Progenitor cell of endocrine pancreas (in vitro differentiated cells): ENCODE data around the gene NRIP1. TPM values are rescaled to one million over a fixed set of nuclear protein-coding genes. Genes with fewer than 3 reads are reported as not detected.

Source experiments
- DNase-seq: peaks from one replicate; pipeline ENCODE4 v3.0.0; 2021; ENCODE audit warnings: low spot score; ENCODE audit not compliant: unreplicated experiment
- H3K27ac Mint-ChIP-seq: 2 replicates; pipeline ENCODE4 v1.8.0; 2021; ENCODE audit warnings: mild to moderate bottlenecking, moderate library complexity, mixed read lengths
- H3K27me3 Mint-ChIP-seq: 2 replicates; pipeline ENCODE4 v1.8.0; 2021; ENCODE audit warnings: mixed read lengths
- H3K36me3 Mint-ChIP-seq: 2 replicates; pipeline ENCODE4 v1.8.0; 2022; ENCODE audit warnings: mixed read lengths; ENCODE audit not compliant: insufficient read depth
- H3K4me1 Mint-ChIP-seq: 2 replicates; pipeline ENCODE4 v1.8.0; 2021; ENCODE audit warnings: low read depth, mixed read lengths
- H3K4me3 Mint-ChIP-seq: 2 replicates; pipeline ENCODE4 v1.8.0; 2021; ENCODE audit warnings: low read depth, mild to moderate bottlenecking, moderate library complexity, mixed read lengths
- H3K9me3 Mint-ChIP-seq: 2 replicates; pipeline ENCODE4 v1.8.0; 2021; ENCODE audit warnings: low read depth, mixed read lengths
- total RNA-seq: library from RNA; stranded (reverse); gene quantifications from 2 replicates; pipeline ENCODE4 v1.2.1, GENCODE V29; 2021
- TF ChIP-seq, protein P1 (sequence below): fragments of 200-600 bp; sonication (generic); IDR thresholded peaks from one replicate; pipeline ENCODE4 v1.5.0; 2021; ENCODE audit warnings: antibody characterized with exemption, mild to moderate bottlenecking; ENCODE audit not compliant: unreplicated experiment

Gene NRIP1
- total RNA-seq, 1 donor from 2014 or later, result 69.4 TPM

DNA sequence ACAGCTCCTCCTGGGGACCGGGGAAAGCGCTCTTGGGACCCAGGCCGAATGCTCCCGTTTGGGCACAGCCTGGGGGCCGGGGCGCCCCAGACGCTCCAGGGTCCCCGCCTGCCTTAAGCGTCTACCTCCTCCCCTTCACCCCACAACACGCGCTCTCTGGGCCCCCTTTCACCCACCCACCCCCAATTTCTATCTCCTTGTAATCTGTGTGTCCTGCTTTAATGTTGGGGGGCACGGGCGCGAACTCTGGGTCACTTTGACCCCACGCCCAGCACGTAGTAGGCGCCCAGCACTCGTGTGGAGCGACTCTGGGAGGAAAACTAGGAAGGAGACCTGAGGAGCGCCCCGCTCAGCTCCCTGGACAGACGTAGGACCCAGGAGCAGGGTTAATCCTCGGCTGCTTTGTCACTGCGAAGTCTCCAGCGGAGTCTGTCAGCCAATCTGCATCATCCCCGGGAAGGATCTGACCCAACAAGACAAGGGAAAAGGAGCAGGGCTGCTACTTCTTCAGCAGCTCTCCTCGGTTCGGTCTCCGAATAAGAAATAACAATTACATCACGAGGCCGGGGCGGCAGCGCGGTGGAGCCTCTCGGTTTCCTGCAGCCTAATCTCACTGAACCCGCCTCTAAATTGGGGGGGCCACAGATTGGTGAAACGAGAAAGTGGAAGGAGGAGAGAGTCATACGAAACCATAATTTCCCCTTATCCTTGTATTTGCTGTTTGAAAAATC is 757 bp upstream of the NRIP1 start:
- Mint-ChIP-seq H3K27ac (peak overlapping the region; percentile 99), H3K9me3 (no peaks in the 10 kb centered on the region), H3K27me3 (peaks cover 3% of the 10 kb centered on the region), H3K4me3 (peak overlapping the region; percentile 97), H3K36me3 (peaks cover 1% of the 10 kb centered on the region), H3K4me1 (peaks cover 38% of the 10 kb centered on the region)
- TF ChIP-seq, protein P1, sequence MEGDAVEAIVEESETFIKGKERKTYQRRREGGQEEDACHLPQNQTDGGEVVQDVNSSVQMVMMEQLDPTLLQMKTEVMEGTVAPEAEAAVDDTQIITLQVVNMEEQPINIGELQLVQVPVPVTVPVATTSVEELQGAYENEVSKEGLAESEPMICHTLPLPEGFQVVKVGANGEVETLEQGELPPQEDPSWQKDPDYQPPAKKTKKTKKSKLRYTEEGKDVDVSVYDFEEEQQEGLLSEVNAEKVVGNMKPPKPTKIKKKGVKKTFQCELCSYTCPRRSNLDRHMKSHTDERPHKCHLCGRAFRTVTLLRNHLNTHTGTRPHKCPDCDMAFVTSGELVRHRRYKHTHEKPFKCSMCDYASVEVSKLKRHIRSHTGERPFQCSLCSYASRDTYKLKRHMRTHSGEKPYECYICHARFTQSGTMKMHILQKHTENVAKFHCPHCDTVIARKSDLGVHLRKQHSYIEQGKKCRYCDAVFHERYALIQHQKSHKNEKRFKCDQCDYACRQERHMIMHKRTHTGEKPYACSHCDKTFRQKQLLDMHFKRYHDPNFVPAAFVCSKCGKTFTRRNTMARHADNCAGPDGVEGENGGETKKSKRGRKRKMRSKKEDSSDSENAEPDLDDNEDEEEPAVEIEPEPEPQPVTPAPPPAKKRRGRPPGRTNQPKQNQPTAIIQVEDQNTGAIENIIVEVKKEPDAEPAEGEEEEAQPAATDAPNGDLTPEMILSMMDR, result no peak
- peak; percentile 14 for DNase-seq

- H3K27ac Mint-ChIP-seq, result peak overlapping the region; percentile 96
- H3K4me1 Mint-ChIP-seq, result peaks cover 50% of the 10 kb centered on the region
- H3K4me3 Mint-ChIP-seq, result peak overlapping the region; percentile 96
- DNase-seq, result peak; percentile 17
- H3K36me3 Mint-ChIP-seq, result peaks cover 1% of the 10 kb centered on the region
- TF ChIP-seq, protein P1, result no peak
- H3K27me3 Mint-ChIP-seq, result peaks cover 3% of the 10 kb centered on the region
- H3K9me3 Mint-ChIP-seq, result no peaks in the 10 kb centered on the region
Observed at GRCh38 chr21:15063814-15064575, 805 bp downstream of the NRIP1 start.

- Mint-ChIP-seq H3K4me1 (peaks cover 57% of the 10 kb centered on the region), H3K4me3 (peak overlapping the region; percentile 96), H3K27ac (peak overlapping the region; percentile 96), H3K9me3 (no peaks in the 10 kb centered on the region), H3K27me3 (peaks cover 3% of the 10 kb centered on the region), H3K36me3 (peaks cover 1% of the 10 kb centered on the region)
- TF ChIP-seq, protein P1, result no peak
- DNase-seq, result no peak
Observed at GRCh38 chr21:15063081-15063813, 1.6 kb downstream of the NRIP1 start.

DNA sequence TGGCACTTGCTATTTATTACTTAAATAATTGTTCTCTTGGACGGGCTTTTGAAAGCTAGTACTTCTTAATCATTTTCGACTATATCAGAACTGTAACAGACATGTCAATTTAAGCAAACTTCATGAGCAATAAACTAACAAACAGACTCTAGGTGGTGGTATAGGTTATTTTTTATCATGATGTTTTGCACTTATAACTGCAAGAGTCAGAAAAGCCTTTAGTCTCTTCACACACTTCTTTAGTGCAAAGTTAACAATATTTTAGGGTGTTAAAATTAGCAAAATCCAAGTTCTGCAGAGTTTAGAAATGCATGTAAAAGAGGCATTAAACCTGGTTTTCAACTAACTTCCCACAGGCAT is 2.2 kb downstream of the NRIP1 start:
- Mint-ChIP-seq H3K9me3 (no peaks in the 10 kb centered on the region), H3K27ac (peak overlapping the region; percentile 96), H3K27me3 (peaks cover 3% of the 10 kb centered on the region), H3K4me3 (peak overlapping the region; percentile 96), H3K36me3 (peaks cover 1% of the 10 kb centered on the region), H3K4me1 (peaks cover 62% of the 10 kb centered on the region)
- TF ChIP-seq, protein P1, result no peak
- no peak for DNase-seq
